DND-41 (cell line): ENCODE data around the gene MED25.

Experiments used
- CTCF ChIP-seq: IDR thresholded peaks from 2 replicates; pipeline ENCODE4 v1.5.1; 2012; ENCODE audit warnings: borderline replicate concordance, low read length, moderate library complexity, mild to moderate bottlenecking; ENCODE audit not compliant: poor library complexity, severe bottlenecking; ENCODE audit errors: extremely low read depth
- EZH2 ChIP-seq: IDR thresholded peaks from 3 replicates; pipeline ENCODE4 v1.6.1; 2012; ENCODE audit warnings: borderline replicate concordance, low read depth, mild to moderate bottlenecking, moderate library complexity, low read length, inconsistent platforms; ENCODE audit not compliant: severe bottlenecking

DNA sequence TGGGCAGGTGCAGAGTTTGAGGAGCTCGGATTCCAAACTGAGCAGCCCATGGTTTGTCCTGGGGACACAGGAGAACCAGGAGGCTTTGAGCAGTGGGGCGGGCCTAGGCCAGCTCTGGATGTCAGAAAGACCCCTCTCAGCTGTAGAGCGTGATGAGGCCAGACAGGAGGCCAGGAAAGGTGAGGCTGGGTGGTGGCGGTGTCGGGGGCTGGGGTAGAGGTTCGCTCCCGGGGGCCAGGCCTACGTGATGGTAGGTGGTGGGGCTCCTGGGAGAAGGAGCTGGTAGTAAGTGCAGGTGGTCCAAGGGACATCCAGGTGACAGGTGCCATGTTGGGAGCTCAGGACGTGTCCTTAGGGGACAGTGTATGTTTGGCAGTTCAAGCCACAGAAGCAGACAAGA is 19.3 kb downstream of the MED25 start:
- no peak for TF ChIP-seq CTCF
- TF ChIP-seq EZH2 = no peak
